Neuronal stem cell (in vitro differentiated cells): ENCODE results near the gene SRC.

ENCODE experiments used
- DNase-seq: peaks from one replicate; pipeline ENCODE4 v3.0.0-alpha.2; 2013; ENCODE audit warnings: low spot score
- H2AFZ ChIP-seq: one replicate; pipeline ENCODE4 v1.6.1; 2013; ENCODE audit warnings: mild to moderate bottlenecking, low read length, inconsistent platforms
- H2AK5ac ChIP-seq: 2 replicates; pipeline ENCODE4 v1.6.1; 2013; ENCODE audit warnings: low read depth, mild to moderate bottlenecking, inconsistent platforms, low read length, moderate library complexity, mixed read lengths
- H2BK120ac ChIP-seq: 2 replicates; pipeline ENCODE4 v1.6.1; 2013; ENCODE audit warnings: low read depth, mild to moderate bottlenecking, inconsistent platforms, low read length, moderate library complexity, mixed read lengths
- H2BK12ac ChIP-seq: one replicate; pipeline ENCODE4 v1.6.1; 2013; ENCODE audit warnings: low read length, inconsistent platforms
- H2BK15ac ChIP-seq: 2 replicates; pipeline ENCODE4 v1.6.1; 2013; ENCODE audit warnings: mild to moderate bottlenecking, low read length, inconsistent platforms, mixed read lengths
- H2BK5ac ChIP-seq: one replicate; pipeline ENCODE4 v1.6.1; 2013; ENCODE audit warnings: inconsistent platforms, mild to moderate bottlenecking, low read length, moderate library complexity
- H3K14ac ChIP-seq: one replicate; pipeline ENCODE4 v1.6.1; 2013; ENCODE audit warnings: low read length, inconsistent platforms
- H3K18ac ChIP-seq: 2 replicates; pipeline ENCODE4 v1.6.1; 2013; ENCODE audit warnings: low read length, inconsistent platforms
- H3K23ac ChIP-seq: 2 replicates; pipeline ENCODE4 v1.6.1; 2013; ENCODE audit warnings: low read depth, mild to moderate bottlenecking, mixed read lengths, low read length, inconsistent platforms; ENCODE audit not compliant: poor library complexity
- H3K27ac ChIP-seq: replicated peaks from 3 replicates; pipeline ENCODE4 v1.5.1; 2013; ENCODE audit warnings: low read length, inconsistent platforms
- H3K27me3 ChIP-seq, 3 experiments: 2 replicates each; pipeline ENCODE4 v1.6.1; 2013; ENCODE audit warnings: low read length in 3 of 3, mild to moderate bottlenecking in 2 of 3, inconsistent platforms in 1 of 3, low read depth in 1 of 3, mixed read lengths in 1 of 3, moderate library complexity in 1 of 3; ENCODE audit not compliant: control insufficient read depth in 3 of 3, insufficient read depth in 3 of 3
- H3K36me3 ChIP-seq, 2 donors: replicated peaks in 1 of 2; 2 replicates each; pipeline ENCODE4 v1.6.1; 2013; ENCODE audit warnings: low read length in 2 of 2; ENCODE audit not compliant: control insufficient read depth in 2 of 2, insufficient read depth in 2 of 2
- H3K4ac ChIP-seq: 2 replicates; pipeline ENCODE4 v1.6.1; 2013; ENCODE audit warnings: inconsistent platforms, mild to moderate bottlenecking, low read length, moderate library complexity
- H3K4me1 ChIP-seq, 2 donors: 1 replicate in 1 of 2; 2 replicates in 1 of 2; pipeline ENCODE4 v1.6.1; 2013; ENCODE audit warnings: low read length in 2 of 2, low read depth in 1 of 2; ENCODE audit not compliant: control insufficient read depth in 2 of 2, insufficient read depth in 1 of 2
- H3K4me2 ChIP-seq: one replicate; pipeline ENCODE4 v1.6.1; 2013; ENCODE audit warnings: mild to moderate bottlenecking, low read length, inconsistent platforms; ENCODE audit not compliant: insufficient read depth, poor library complexity, severe bottlenecking
- H3K4me3 ChIP-seq, 2 donors: 2 replicates each; pipeline ENCODE4 v1.5.1; 2013; ENCODE audit warnings: low read length in 2 of 2, mild to moderate bottlenecking in 2 of 2, inconsistent platforms in 1 of 2, moderate library complexity in 1 of 2
- H3K79me1 ChIP-seq: one replicate; pipeline ENCODE4 v1.6.1; 2013; ENCODE audit warnings: low read depth, mild to moderate bottlenecking, inconsistent platforms, low read length, moderate library complexity
- H3K9ac ChIP-seq: one replicate; pipeline ENCODE4 v1.6.1; 2013; ENCODE audit warnings: mild to moderate bottlenecking, low read depth, low read length, inconsistent platforms; ENCODE audit not compliant: poor library complexity
- H3K9me3 ChIP-seq, 2 donors: replicated peaks in 1 of 2; 2 replicates each; pipeline versions ENCODE3 to v1.6.1; 2013; ENCODE audit warnings: low read length in 2 of 2, mild to moderate bottlenecking in 2 of 2, inconsistent platforms in 1 of 2, low read depth in 1 of 2, mixed read lengths in 1 of 2, moderate library complexity in 1 of 2; ENCODE audit not compliant: control insufficient read depth in 2 of 2, insufficient read depth in 1 of 2
- H4K8ac ChIP-seq: one replicate; pipeline ENCODE4 v1.6.1; 2013; ENCODE audit warnings: low read depth, mild to moderate bottlenecking, inconsistent platforms, low read length, moderate library complexity
- H4K91ac ChIP-seq: one replicate; pipeline ENCODE4 v1.6.1; 2013; ENCODE audit warnings: low read length, low read depth, mild to moderate bottlenecking, inconsistent platforms; ENCODE audit not compliant: poor library complexity
- WGBS, 2 donors: extraction: QIAGEN DNeasy Blood & Tissue Kit; methylation state at CpG; one replicate each; pipeline ENCODE4 v1.1.7; 2013; ENCODE audit warnings: missing lambda C conversion rate in 2 of 2, mixed read lengths in 1 of 2; ENCODE audit not compliant: insufficient read length in 2 of 2, insufficient replicate concordance in 1 of 2; ENCODE audit errors: extremely low coverage in 2 of 2; 5-methylcytosine and 5-hydroxymethylcytosine counted together

SRC gene

DNA sequence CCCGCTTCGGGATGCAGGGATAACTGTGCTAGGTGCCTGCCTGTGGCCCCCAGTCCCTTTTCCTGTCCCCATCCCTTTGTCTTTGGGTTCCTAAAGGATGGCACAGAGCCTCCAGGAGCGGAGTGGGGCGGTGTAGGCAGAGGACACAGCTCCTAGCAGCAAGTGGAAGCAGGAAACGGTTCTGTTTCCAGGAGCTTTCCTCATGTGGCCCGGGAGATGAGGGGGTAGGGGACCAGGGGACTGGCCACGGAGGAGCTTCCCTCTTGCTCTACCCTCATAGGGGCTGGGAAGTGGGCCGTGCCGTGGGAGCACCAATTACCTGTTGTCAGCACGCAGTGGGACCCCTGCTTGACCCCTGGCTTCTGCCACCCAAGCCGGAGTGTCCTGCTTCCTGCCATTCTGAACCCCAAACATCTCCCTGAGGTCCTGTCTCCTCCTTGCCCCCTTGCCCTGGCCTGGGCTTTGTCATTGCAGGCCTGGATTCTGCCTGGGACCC, 76.9 kb downstream of the SRC start:
- Histone ChIP-seq H4K8ac (no peak overlapping the region), H2BK120ac (peak overlapping the region; percentile 57), H2BK5ac (peak overlapping the region; percentile 66), H3K9me3 (peaks cover 0 to 6% of the 10 kb centered on the region in 2 donors), H2BK15ac (peak overlapping the region; percentile 51), H2BK12ac (peak overlapping the region; percentile 41), H3K9ac (peak overlapping the region; percentile 56), H3K14ac (peak overlapping the region; percentile 33), H3K23ac (peak overlapping the region; percentile 40), H3K18ac (peak overlapping the region; percentile 91), H2AK5ac (peak overlapping the region; percentile 78), H2AFZ (peak overlapping the region; percentile 54), H3K4me1 (peaks cover 41 to 43% of the 10 kb centered on the region in 2 donors), H4K91ac (no peak overlapping the region), H3K4ac (peak overlapping the region; percentile 72), H3K27me3 (peaks cover 0 to 13% (median 0%) of the 10 kb centered on the region in 3 experiments), H3K27ac (no peak overlapping the region), H3K36me3 (peaks cover 0 to 2% of the 10 kb centered on the region in 2 donors), H3K4me2 (no peak overlapping the region), H3K79me1 (no peaks in the 10 kb centered on the region), H3K4me3 (no peak overlapping the region)
- WGBS, 2 donors: no CpG with 5 or more reads among the region's 11 CpGs
- DNase-seq: no peak

DNA sequence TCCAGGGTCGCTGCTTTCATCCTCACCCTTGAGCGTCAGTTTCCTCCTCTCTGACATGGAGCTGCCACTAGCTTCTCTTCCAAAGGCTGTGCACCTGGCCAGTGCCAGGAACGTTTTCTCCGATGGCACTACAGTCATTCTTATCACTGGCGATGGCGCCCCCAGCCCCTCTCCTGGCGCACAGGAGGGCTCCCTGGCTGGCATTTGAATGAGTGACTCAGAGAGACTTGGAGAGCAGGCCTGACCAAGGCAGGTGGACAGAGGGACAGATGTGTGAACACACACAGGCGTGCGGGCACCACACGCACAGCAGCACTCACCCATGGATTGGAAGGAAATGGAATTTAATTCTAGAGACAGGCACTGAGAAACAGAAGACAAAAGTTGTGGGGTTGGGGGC, 77.6 kb downstream of the SRC start:
- Histone ChIP-seq H3K14ac (no peak overlapping the region), H3K36me3 (peaks cover 0 to 2% of the 10 kb centered on the region in 2 donors), H3K9me3 (peaks cover 0 to 6% of the 10 kb centered on the region in 2 donors), H3K18ac (peak overlapping the region; percentile 78), H2BK12ac (peak overlapping the region; percentile 4), H2AFZ (no peak overlapping the region), H4K91ac (peak overlapping the region; percentile 48), H2AK5ac (peak overlapping the region; percentile 48), H3K4me2 (no peak overlapping the region), H2BK5ac (peak overlapping the region; percentile 66), H3K27me3 (peaks cover 0 to 13% (median 0%) of the 10 kb centered on the region in 3 experiments), H2BK120ac (peak overlapping the region; percentile 75), H2BK15ac (peak overlapping the region; percentile 51), H3K4me3 (no peak overlapping the region), H3K9ac (no peak overlapping the region), H3K79me1 (no peaks in the 10 kb centered on the region), H3K4me1 (peaks cover 35 to 37% of the 10 kb centered on the region in 2 donors), H4K8ac (no peak overlapping the region), H3K23ac (no peak overlapping the region), H3K4ac (no peak overlapping the region), H3K27ac (no peak overlapping the region)
- DNase-seq: no peak
- WGBS, 2 donors: no CpG with 5 or more reads among the region's 10 CpGs

DNA sequence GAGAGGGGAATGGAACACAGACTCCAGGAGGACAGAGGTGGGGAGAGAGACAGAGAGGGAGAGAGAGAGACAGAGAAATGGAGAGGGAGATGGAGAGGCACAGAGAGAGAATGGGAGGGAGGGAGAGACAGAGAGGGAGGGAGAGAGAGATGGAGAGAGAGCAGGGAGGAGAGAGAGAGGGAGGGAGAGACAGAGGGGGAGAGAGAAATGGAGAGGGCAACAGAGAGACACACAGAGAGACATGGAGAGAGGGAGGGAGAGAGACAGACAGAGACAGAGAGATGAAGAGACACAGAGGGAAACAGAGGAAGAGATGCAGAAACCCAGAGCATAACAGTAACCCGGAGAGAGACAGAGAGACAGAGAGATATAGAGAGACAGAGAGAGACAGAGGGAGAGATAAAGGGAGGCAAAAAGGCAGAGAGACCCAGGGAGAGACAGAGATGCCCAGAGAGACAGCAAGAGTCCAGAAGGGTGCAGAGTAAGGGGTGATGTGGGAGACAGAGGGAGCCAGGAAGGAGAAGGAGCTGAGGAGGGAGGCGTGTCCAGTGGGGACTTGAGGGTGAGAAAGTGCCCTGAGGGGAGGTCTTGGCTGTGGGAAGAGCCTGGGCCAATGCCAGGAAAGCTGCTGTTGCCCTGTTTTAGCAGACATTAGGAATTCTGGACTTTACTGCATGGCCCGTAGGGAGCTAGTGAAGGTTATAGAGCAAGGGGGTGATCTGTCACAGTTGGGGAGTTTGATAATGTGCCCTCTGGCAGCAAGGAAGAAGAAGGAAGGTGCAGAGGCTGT, 78.3 kb downstream of the SRC start:
- no peak overlapping the region for H3K23ac ChIP-seq
- WGBS, 2 donors: no CpG with 5 or more reads among the region's 3 CpGs
- H3K18ac ChIP-seq: no peak overlapping the region
- H2AK5ac ChIP-seq: no peak overlapping the region
- H3K4me1 ChIP-seq: peaks cover 33 to 37% of the 10 kb centered on the region in 2 donors
- peaks cover 0 to 2% of the 10 kb centered on the region in 2 donors for H3K36me3 ChIP-seq
- H2BK12ac ChIP-seq: no peak overlapping the region
- no peak overlapping the region for H3K4ac ChIP-seq
- peak overlapping the region; percentile 14 for H2BK15ac ChIP-seq
- H2BK5ac ChIP-seq: peak overlapping the region; percentile 66
- H3K4me3 ChIP-seq: no peak overlapping the region
- H4K8ac ChIP-seq: no peak overlapping the region
- no peak overlapping the region for H3K4me2 ChIP-seq
- H2AFZ ChIP-seq: no peak overlapping the region
- H4K91ac ChIP-seq: no peak overlapping the region
- H2BK120ac ChIP-seq: no peak overlapping the region
- no peak overlapping the region for H3K27ac ChIP-seq
- H3K14ac ChIP-seq: no peak overlapping the region
- H3K79me1 ChIP-seq: no peaks in the 10 kb centered on the region
- DNase-seq: no peak
- no peak overlapping the region for H3K9ac ChIP-seq
- H3K9me3 ChIP-seq: peaks cover 0 to 4% of the 10 kb centered on the region in 2 donors
- H3K27me3 ChIP-seq: peaks cover 0 to 17% (median 0%) of the 10 kb centered on the region in 3 experiments

DNA sequence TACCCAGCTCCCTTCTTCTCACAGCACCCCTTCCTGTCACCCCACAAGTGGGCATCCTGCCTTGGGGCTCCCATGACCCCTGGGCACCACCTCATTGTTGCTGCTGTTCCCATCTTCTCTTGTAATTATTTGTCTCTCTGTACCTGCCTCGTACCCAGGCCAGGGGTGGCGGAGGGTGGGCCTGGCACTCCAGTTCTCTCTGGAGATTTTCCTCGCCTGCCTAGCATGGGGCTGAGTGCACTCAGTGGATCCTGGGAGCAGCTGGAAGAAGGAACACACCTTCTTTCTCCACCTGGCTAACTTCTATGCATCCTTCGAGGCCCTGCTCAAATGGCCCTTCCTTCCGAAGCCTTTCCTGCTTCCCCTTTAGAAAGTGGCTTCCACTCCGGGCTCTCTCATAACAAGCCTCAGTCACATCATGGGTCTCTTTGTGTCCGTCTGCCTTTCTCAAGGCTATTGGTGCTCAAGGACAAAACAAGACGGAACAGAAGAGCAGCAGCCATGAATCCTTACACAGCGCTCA, 79.2 kb downstream of the SRC start:
- H3K9ac ChIP-seq: no peak overlapping the region
- peaks cover 25 to 29% of the 10 kb centered on the region in 2 donors for H3K4me1 ChIP-seq
- H3K18ac ChIP-seq: no peak overlapping the region
- H2BK15ac ChIP-seq: peak overlapping the region; percentile 14
- no peak overlapping the region for H4K8ac ChIP-seq
- H3K27me3 ChIP-seq: peaks cover 0 to 17% (median 0%) of the 10 kb centered on the region in 3 experiments
- H3K9me3 ChIP-seq: peaks cover 0 to 2% of the 10 kb centered on the region in 2 donors
- no peak overlapping the region for H3K27ac ChIP-seq
- H3K79me1 ChIP-seq: no peaks in the 10 kb centered on the region
- no peak overlapping the region for H3K4me2 ChIP-seq
- H4K91ac ChIP-seq: no peak overlapping the region
- no CpG with 5 or more reads among the region's 9 CpGs for WGBS, 2 donors
- peak overlapping the region; percentile 58 for H2BK12ac ChIP-seq
- H3K36me3 ChIP-seq: peaks cover 0 to 2% of the 10 kb centered on the region in 2 donors
- DNase-seq: no peak
- no peak overlapping the region for H3K14ac ChIP-seq
- no peak overlapping the region for H3K23ac ChIP-seq
- no peak overlapping the region for H3K4ac ChIP-seq
- H2BK120ac ChIP-seq: no peak overlapping the region
- no peak overlapping the region for H3K4me3 ChIP-seq
- no peak overlapping the region for H2AFZ ChIP-seq
- peak overlapping the region; percentile 48 for H2AK5ac ChIP-seq
- no peak overlapping the region for H2BK5ac ChIP-seq
